Stimulated activated CD8-positive, alpha-beta memory T cell treated with anti-CD3 and anti-CD28 coated beads, Interleukin-4, amount 100 ng/mL, for 24 hours (primary cell): ENCODE results near the gene OR10A2.
"Not testable (repeated sequence)": the region's sequence is repeated elsewhere in the genome, so short reads cannot be mapped to it uniquely, and the experiment has no call there.

ENCODE experiments used
- DNase-seq: peaks from one replicate; pipeline ENCODE4 v3.0.0-alpha.2; 2020; ENCODE audit warnings: low read depth

The OR10A2 gene

GRCh38 chr11:6887711-6888110, 24.9 kb downstream of the OR10A2 start:
- not testable (repeated sequence) for DNase-seq

GRCh38 chr11:6888830-6889229, 26.0 kb downstream of the OR10A2 start:
- no peak for DNase-seq

DNA sequence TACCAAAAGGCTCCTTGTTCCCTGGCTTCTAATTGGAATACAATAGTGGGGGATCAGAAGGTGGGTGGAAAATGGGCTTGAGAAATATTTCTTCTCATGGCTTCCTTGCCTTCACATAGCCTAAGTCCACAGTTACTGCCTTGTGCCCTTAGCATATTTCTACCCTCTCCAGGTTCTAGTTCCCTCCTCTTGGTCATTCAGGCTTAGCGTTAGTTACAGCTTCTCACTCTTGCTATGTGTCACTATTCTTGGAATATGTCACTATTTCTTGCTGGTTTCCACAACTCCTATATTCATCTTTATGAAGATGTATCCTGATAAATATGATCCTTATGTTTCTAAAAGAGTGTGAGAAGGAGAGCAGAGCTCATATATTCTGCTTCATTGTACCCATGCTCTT, 27.0 kb downstream of the OR10A2 start:
- DNase-seq = no peak

DNA sequence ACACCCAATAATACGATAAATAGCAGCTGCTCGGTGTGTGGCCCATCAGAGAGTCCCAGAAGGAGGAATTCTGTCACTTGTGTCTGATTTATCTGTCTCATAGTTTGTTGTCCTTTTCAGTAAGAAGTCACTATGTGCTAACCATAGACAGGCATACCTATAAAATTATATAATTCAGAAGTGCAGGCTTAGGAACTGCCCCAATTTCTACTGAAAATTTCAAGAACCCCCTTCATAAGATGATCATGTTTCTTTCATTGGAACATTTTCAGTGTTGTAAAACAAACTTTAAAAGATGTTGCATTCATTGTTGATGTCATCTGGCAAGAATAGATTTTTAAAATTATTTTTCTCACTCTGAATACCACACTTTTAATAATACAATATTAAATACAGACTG, 29.5 kb downstream of the OR10A2 start, which contains the start of gene OR2D2:
TSS of gene OR2D2 (minus strand) at position 101 of the 400 bp plus-strand sequence. CDS start at position 101, 0 bp downstream.
- no peak for DNase-seq

- no peak for DNase-seq
These were observed 31.2 kb downstream of the OR10A2 start for GRCh38 chr11:6894097-6894496.

- no peak for DNase-seq
These were observed 32.2 kb downstream of the OR10A2 start for GRCh38 chr11:6895010-6895409.

DNA sequence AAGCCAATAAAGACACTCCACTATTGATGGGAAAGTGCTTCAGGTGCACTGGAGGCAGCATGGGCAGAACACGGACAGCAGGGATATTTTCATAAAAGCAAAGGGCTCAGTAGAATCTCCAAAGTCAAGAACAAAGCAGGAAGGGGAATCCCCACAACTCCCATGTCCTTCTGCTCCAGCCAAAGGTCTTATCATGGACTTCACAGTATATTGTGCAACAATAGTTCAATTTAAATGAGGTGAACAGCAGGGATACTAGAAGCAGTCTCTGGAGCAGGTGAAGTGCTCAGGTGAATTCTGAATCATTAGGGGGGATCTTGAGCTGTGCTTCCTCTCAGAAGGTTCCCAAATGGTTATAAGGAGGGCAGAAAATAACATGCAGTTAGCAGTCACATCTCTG, 36.1 kb downstream of the OR10A2 start:
- DNase-seq = no peak

GRCh38 chr11:6900327-6900999, 37.6 kb downstream of the OR10A2 start:
- no peak for DNase-seq

GRCh38 chr11:6904804-6905203, 41.9 kb downstream of the OR10A2 start:
- not testable (repeated sequence) for DNase-seq

DNA sequence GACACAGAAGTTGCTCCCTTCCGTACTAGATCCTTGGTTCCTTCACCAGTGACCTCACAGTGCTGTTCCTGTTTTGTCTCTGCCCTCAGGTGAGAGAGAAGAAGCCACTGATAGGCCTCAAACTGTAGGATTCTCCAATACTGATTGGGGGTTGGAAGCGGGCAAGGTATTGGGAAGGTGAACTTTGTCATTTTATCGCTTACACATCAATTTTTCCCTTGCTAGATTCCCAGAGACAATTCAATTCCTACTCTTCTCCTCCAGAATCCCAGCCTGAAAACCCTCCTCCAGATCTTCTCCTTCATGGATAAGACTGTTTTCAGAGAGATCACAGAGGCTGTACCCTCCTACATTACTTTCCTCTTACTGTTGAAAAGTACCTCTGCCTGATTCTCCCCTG, 48.5 kb downstream of the OR10A2 start:
- DNase-seq = no peak

- DNase-seq = no peak
These were observed 49.1 kb downstream of the OR10A2 start for GRCh38 chr11:6911948-6912347.

GRCh38 chr11:6919698-6920097, 56.8 kb downstream of the OR10A2 start:
- DNase-seq = no peak

- DNase-seq = no peak
These were observed 57.8 kb downstream of the OR10A2 start, which contains the start of gene OR2D3 for GRCh38 chr11:6920702-6921101. OR2D3 (plus strand) TSS chr11:6921002; CDS start chr11:6921002, 0 bp downstream.
